Mammary epithelial cell (primary cell): ENCODE measurements around the gene KDM5A.
"Not testable (repeated sequence)": the region's sequence is repeated elsewhere in the genome, so short reads cannot be mapped to it uniquely, and the experiment has no call there.

Experiments
- EZH2 ChIP-seq: IDR thresholded peaks from 2 replicates; pipeline ENCODE4 v1.6.1; 2012; ENCODE audit warnings: low read length, inconsistent platforms, borderline replicate concordance
- TF ChIP-seq, protein P1 (sequence below), 2 donors: IDR thresholded peaks in 1 of 2; conservative IDR thresholded peaks in 1 of 2; 2 replicates each; pipeline ENCODE4 v1.5.1; 2011 to 2012; ENCODE audit warnings: inconsistent platforms in 2 of 2, low read length in 2 of 2, mild to moderate bottlenecking in 2 of 2, control low read depth in 1 of 2, low read depth in 1 of 2; ENCODE audit not compliant: insufficient read depth in 1 of 2; ENCODE audit errors: extremely low read depth in 1 of 2

DNA sequence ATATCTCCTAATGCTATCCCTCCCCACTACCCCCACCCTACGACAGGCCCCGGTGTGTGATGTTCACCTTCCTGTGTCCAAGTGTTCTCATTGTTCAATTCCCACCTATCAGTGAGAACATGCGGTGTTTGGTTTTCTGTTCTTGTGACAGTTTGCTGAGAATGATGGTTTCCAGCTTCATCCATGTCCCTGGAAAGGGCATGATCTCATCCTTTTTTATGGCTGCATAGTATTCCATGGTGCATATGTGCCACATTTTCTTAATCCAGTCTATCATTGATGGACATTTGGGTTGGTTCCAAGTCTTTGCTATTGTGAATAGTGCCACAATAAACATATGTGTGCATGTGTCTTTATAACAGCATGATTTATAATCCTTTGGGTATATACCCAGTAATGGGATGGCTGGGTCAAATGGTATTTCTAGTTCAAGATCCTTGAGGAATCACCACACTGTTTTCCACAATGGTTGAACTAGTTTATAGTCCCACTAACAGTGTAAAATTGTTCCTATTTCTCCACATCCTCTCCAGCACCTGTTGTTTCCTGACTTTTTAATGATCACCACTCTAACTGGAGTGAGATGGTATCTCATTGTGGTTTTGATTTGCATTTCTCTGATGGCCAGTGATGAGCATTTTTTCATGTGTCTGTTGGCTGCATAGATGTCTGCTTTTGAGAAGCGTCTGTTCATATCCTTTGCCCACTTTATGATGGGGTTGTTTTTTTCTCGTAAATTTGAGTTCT is 18.2 kb downstream of the KDM5A start:
- TF ChIP-seq, protein P1, sequence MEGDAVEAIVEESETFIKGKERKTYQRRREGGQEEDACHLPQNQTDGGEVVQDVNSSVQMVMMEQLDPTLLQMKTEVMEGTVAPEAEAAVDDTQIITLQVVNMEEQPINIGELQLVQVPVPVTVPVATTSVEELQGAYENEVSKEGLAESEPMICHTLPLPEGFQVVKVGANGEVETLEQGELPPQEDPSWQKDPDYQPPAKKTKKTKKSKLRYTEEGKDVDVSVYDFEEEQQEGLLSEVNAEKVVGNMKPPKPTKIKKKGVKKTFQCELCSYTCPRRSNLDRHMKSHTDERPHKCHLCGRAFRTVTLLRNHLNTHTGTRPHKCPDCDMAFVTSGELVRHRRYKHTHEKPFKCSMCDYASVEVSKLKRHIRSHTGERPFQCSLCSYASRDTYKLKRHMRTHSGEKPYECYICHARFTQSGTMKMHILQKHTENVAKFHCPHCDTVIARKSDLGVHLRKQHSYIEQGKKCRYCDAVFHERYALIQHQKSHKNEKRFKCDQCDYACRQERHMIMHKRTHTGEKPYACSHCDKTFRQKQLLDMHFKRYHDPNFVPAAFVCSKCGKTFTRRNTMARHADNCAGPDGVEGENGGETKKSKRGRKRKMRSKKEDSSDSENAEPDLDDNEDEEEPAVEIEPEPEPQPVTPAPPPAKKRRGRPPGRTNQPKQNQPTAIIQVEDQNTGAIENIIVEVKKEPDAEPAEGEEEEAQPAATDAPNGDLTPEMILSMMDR (conservative IDR thresholded peaks at IDR 0.05 in 1 of 2, IDR thresholded peaks at IDR 0.05 in 1 of 2; ENCODE audit: extremely low read depth in 1 of 2, insufficient read depth in 1 of 2, low read depth in 1 of 2, low read length in 2 of 2), result not testable (repeated sequence)
- not testable (repeated sequence) for TF ChIP-seq EZH2
